GM18873 (cell line): ENCODE results near the gene GPR157.

Source experiments
- ATAC-seq: cut with Tn5 transposase; IDR thresholded peaks from one replicate; pipeline ENCODE4 v1.9.1; 2021; ENCODE audit warnings: mild to moderate bottlenecking, moderate library complexity, moderate number of reproducible peaks; ENCODE audit not compliant: unreplicated experiment, low FRiP score

Gene GPR157

DNA sequence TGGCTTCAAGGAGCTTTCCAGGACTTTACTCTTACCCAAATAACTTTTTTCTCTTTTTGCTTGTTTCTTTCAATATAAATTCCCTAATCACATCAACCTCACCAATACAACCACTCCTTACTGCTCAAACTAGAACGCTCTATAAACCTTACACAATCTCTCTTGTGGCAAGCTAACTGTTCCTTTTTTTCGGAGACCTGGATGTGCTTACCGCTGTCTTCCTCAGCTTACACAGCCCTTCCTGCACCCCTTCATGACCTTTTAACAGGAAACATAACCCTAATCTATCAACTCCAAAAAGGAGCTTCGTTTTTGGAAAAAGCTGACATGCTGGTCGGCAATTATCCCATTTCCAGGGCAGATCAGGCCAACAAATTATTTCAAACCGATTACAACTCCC lies 35.3 kb downstream of the GPR157 start:
- ATAC-seq: no peak

DNA sequence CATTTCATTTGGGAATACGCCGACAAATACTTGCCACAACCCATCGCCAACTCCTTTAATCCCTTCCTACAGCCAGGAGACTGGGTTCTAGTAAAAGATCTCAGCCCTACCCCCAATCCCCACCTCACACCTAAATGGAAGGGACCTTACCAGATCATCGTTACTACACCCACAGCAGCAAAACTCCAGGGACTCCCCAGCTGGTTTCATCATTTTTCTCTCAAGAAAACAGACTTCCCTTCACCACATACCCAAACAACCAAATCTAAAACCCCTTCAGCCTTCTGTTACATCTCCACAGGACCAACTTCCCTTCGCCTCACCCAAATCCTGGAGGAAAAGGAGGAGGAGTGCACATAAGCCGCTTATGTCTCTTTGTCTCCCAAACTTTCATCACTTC lies 35.8 kb downstream of the GPR157 start:
- no peak for ATAC-seq

GRCh38 chr1:9088807-9089206 lies 40.1 kb downstream of the GPR157 start:
- ATAC-seq: no peak

GRCh38 chr1:9087411-9088125 lies 41.3 kb downstream of the GPR157 start:
- ATAC-seq: no peak

DNA sequence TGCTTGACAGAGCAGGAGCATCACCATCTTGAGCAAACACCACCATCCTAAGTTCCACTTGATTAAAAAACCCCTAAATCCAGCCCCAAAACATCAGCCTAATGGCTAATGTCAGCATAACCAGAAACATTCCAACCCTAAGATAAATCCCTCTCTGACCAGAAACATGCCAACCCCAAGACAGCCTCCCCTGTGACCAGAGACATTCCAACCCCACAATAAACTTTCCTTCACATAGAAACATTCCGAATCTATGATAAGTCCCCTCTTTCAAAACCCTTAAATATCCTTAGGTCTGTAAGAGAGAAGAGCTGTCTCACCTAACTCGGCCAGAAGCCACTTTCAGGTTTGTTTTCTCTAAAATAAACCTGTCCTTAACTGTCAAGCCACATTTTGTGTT lies 42.1 kb downstream of the GPR157 start:
- ATAC-seq: no peak

- no peak for ATAC-seq
Measured at GRCh38 chr1:9086045-9086444, 42.9 kb downstream of the GPR157 start.

- ATAC-seq: no peak
Measured at GRCh38 chr1:9085306-9085940, 43.5 kb downstream of the GPR157 start.

- no peak for ATAC-seq
Measured at GRCh38 chr1:9084906-9085305, 44.0 kb downstream of the GPR157 start.

DNA sequence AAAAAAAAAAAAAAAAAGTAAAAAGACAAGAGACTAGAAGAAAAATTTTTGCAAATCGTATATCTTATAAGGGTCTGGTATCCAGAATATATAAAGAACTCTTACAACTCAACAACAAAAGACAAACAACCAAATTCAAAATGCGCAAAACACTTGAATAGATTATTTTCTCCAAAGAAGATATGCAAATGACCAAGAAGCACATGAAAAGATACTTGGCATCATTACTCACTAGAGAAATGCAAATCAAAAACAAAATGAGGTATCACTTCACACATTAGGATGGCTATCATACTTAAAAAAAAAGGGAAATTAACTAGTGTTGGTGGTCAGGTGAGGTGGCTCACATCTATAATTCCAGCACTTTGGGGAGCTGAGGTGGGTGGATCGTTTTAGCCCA lies 47.4 kb downstream of the GPR157 start:
- no peak for ATAC-seq

GRCh38 chr1:9080705-9081291 lies 48.1 kb downstream of the GPR157 start:
- ATAC-seq: peak; percentile 7

- peak; percentile 52 for ATAC-seq
Measured at GRCh38 chr1:9079988-9080704, 48.8 kb downstream of the GPR157 start.

DNA sequence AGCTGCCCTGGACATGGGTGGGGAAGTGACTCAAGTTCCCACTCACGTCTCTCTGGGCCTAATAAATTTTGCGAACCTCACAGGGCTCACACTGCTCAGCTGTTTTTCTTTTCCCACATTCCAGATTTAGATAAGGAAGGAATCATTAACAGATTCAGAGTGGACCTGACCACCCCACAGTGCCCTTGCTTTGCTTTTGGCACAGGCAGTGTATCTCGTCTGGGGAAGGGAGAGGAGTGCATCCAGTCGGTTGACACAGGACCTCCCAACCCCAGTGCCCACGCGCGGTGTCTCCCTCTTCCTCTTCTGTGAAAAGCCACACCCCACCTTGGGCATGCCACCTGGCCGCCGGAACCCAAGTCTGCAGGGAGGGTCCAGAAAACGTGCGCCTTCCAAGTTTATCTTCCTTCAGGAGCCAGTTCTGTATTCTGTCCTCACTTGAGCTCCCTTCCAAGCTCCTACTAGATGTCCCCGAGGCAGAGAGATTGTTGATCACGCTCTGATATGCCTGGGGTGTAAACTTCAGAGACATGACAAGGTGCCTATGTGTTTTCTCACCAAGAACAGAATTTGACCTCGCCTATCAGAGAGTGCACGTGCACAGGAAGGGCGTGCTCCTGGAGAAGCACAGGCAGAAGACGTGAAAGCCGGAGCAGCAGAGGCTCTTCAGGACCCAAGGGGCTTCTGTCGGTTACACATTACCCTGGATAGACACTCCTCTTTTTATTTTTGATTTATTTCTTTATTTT lies 50.0 kb downstream of the GPR157 start:
- ATAC-seq: no peak

DNA sequence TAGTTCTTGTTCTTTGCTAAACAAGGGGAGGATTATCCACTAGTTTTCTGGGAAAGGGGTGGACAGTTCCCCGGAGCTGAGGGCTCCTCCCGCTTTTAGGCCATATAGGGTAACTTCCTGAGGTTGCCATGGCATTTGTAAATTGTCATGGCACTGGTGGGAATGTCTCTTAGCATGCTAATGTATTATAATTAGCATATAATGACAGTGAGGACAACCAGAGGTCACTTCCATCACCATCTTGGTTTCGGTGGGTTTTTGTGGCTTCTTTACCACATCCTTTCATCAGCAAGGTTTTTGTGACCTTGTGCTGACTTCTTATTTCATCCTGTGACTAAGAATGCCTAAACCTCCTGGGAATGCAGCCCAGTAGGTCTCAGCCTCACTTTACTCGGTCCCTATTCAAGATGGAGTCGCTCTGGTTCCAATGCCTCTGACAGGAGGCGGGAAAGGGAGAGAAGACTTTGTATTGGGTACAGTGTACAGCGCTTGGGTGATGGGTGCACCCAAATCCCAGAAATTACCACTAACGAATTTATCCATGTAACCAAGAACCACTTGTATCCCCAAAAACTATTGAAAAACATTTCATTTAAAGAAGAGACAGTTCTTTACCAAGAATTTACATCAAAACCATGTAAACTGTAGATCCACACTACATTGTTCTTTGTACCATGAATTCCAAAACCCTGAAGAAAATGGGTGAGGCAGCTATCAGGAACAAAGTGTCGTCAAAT lies 50.7 kb downstream of the GPR157 start:
- peak; percentile 38 for ATAC-seq

DNA sequence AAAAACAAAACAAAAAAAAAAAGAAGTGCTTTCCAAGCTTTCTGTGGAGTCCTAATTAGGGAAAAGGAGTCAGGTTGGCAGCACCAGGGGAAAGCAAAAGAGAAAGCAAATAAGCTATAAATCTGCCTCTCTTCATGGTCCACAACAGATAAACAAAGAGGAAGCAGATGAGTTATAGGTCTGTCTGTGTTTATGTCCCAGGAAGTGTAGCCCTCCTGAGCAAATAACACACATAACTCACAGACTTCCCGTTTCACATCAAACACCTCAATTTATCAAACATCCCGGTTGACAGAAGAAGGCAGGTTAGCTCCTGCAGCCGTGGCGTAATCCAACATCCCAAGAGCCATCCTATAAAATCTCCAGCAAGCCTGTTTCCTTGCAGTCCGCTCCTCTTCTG lies 53.9 kb downstream of the GPR157 start:
- ATAC-seq: no peak

DNA sequence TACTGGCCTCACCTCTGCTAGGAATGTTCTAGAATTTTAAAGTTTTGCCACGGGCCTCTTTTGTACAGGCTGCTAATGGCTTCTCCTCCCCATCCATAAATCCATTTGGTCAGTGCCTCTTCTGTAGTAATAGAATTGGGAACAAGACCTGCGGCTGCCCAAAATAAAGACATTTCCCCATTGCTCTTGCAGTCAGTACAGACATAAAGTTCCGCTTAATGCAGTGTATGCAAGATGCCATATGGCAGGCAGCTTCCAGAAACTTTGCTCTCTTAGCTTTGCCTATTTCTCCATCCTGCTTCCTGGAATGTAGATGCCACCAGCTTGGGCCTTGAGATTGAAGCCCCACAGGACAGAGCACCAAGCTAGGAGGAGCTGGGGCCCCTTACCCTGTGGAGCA lies 55.8 kb downstream of the GPR157 start:
- no peak for ATAC-seq

- ATAC-seq: no peak
Measured at GRCh38 chr1:9071554-9072235, 57.2 kb downstream of the GPR157 start.

DNA sequence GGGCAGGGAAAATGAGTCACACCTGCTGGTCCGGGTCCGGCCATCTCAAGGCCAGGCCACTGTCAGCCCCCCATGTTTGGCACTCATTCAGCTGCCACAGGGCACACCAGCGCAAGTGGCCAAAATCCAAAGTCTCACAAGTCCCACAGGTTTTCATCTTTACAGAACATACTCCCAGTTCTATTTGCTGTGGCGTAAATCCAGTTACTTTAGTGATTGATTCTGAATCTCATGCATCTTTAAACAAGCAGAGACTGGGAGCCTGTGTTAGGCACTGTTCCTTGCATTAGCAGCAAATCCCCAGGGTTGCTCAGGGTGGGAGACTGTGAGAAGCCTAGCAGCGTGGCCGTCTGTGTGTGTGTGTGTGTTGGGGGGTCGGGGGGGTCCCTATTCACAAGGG lies 58.4 kb downstream of the GPR157 start:
- ATAC-seq: no peak

DNA sequence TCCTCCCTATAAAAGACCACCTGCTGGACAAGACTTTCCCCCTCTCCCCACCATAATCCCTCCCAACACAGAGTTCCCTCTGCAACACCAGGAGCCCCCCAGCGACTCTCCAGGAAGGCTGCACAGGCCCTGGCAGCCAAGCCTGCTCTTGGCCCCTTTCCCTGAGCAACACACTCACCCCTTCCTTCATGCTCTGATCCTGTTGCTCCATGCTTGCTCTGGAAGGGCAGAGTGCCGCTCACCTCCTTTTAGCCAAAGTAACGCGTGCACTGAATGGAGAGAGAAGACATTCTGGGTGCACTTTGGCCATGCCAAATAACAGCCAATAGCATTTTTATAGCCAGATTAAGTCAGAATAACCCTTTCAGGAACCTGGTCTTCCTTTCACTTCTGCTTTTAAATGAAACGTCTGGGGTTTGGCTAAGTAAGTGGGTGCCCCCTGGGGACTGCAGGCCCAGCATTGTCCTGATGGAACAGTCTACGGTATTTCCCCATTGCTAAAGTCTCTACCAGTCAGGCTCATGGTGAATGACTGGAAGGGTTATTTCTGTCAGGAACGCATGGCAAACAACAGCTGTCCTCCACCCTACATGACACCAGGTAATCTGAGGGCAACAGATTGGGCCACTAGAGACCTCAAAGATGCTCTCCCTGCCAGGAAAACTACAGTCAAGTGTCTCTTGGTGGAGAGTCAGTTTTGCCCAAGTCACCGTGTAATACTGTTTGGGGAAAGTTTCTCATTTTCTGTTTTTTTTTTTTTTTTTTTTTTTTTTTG lies 59.4 kb downstream of the GPR157 start, which contains the start of gene SLC2A5:
Gene SLC2A5 (minus strand): TSS at position 310 of the 775 bp plus-strand sequence. CDS start 99 bp downstream, at position 211.
- ATAC-seq: peak; percentile 91

GRCh38 chr1:9068981-9069325 lies 59.9 kb downstream of the GPR157 start:
- no peak for ATAC-seq
